ENCODE measurements around the gene MSRB2. TPM values are rescaled to one million over a fixed set of nuclear protein-coding genes. Genes with fewer than 3 reads are reported as not detected.

Gene MSRB2
- total and polyA plus RNA-seq, 2 of the 8 experiments (the other 6 are each of a cell fraction or from before 2014, with no cell fraction given): 11.0 to 13.9 TPM

DNA sequence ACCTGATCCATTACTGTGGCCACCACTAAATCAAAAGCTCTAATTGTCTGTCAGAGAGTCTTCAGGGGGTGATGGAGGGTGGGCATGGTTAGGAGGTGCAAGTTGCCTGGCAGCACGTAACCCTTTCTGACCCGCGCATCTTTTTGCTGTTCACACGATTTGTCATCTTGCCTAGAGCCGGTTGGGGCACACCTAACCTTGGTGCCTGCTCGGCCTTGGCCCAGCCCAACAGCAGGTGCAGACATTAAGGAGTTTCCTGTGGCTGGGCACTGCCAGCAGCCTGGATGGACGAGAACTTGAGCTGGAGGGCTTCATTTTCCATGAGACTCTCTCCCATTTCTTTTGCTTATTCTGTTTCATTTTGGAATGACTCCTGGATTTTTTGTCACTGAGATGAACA, 55.7 kb downstream of the MSRB2 start:
- no peak overlapping the region for H2BK120ac ChIP-seq (replicated peaks; ENCODE audit: low read depth, low read length)
- FAIRE-seq (no peak), DNase-seq (ENCODE audit: low read depth in 1 of 2, low spot score in 2 of 2) (no peak)
- no peak overlapping the region for H3K18ac ChIP-seq (ENCODE audit: extremely low read depth, low read length)
- H3K79me1 ChIP-seq (ENCODE audit: low read depth, low read length): no peaks in the 10 kb centered on the region
- no peak overlapping the region for H2BK15ac ChIP-seq (ENCODE audit: low read length)
- H3K27me3 ChIP-seq (replicated peaks in 1 of 4; ENCODE audit: control insufficient read depth in 3 of 4, extremely low read depth in 1 of 4, insufficient read depth in 3 of 4, low read length in 3 of 4): no peaks in the 10 kb centered on the region; a peak in 1 of 7 replicates
- H3K9ac ChIP-seq (replicated peaks in 1 of 4; ENCODE audit: extremely low read depth in 1 of 4, low read depth in 3 of 4, low read length in 3 of 4): no peak overlapping the region
- ChIA-PET CTCF (ENCODE audit: partially characterized antibody) (interaction anchor here (0.6 to 1.0 kb wide), 2 partner anchors 13 to 142 kb away, joined by 3 to 5 read pairs; no protein-coding TSS in a partner anchor), POLR2A (ENCODE audit: partially characterized antibody) (no interaction called here)
- H2AFZ ChIP-seq (ENCODE audit: low read length): no peak overlapping the region
- H4K91ac ChIP-seq (replicated peaks; ENCODE audit: insufficient read length, low read length): no peak overlapping the region
- peaks cover 0 to 2% of the 10 kb centered on the region in 2 experiments for H4K20me1 ChIP-seq (replicated peaks in 1 of 2; ENCODE audit: control insufficient read depth in 1 of 2, insufficient read depth in 2 of 2, low read length in 2 of 2)
- 89% methylated on average over 7 of the region's 7 CpGs; no CpG with 5 or more reads in 1 of the 2 experiments for WGBS, 2 experiments (ENCODE audit: extremely low coverage in 1 of 2, insufficient coverage in 1 of 2, insufficient read length in 1 of 2, insufficient replicate concordance in 2 of 2, low coverage in 1 of 2, low lambda C conversion rate in 2 of 2, missing lambda C conversion rate in 1 of 2)
- H3K14ac ChIP-seq (ENCODE audit: insufficient read length): no peak overlapping the region
- H4K8ac ChIP-seq (ENCODE audit: extremely low read depth, insufficient read depth, low read length): no peak overlapping the region
- H3K56ac ChIP-seq (replicated peaks; ENCODE audit: insufficient read length, low read depth, low read length): no peak overlapping the region
- no peak overlapping the region for H2AK5ac ChIP-seq (ENCODE audit: low read depth, low read length)
- no peaks in the 10 kb centered on the region for H3K79me2 ChIP-seq (ENCODE audit: control insufficient read depth in 1 of 2, insufficient read depth in 2 of 2, low read length in 2 of 2)
- H2BK5ac ChIP-seq (ENCODE audit: low read depth, low read length): no peak overlapping the region
- H2BK12ac ChIP-seq (ENCODE audit: low read depth, low read length): no peak overlapping the region
- H3K4ac ChIP-seq (replicated peaks; ENCODE audit: insufficient read length, low read depth, low read length): no peak overlapping the region
- no peaks in the 10 kb centered on the region for H3K9me3 ChIP-seq (ENCODE audit: insufficient read depth in 2 of 2, low read depth in 1 of 2, low read length in 1 of 2)
- no peaks in the 10 kb centered on the region for H3K4me1 ChIP-seq (replicated peaks in 1 of 4; ENCODE audit: control insufficient read depth in 3 of 4, insufficient read depth in 4 of 4, low read length in 3 of 4)
- no peak overlapping the region for H3K4me3 ChIP-seq (ENCODE audit: extremely low read depth in 1 of 4, insufficient read depth in 2 of 4, low read depth in 3 of 4, low read length in 4 of 4)
- H3K4me2 ChIP-seq (ENCODE audit: insufficient read depth in 1 of 2, low read depth in 2 of 2, low read length in 2 of 2): no peak overlapping the region
- H4K5ac ChIP-seq (ENCODE audit: insufficient read length, low read depth, low read length): no peak overlapping the region
- H2BK20ac ChIP-seq (ENCODE audit: low read length): no peak overlapping the region
- no peaks in the 10 kb centered on the region for H3K23me2 ChIP-seq (ENCODE audit: low read depth, low read length)
- H3K27ac ChIP-seq (ENCODE audit: low read depth, low read length): no peak overlapping the region
- H3K36me3 ChIP-seq (ENCODE audit: control insufficient read depth in 2 of 4, insufficient read depth in 4 of 4, low read length in 3 of 4): no peaks in the 10 kb centered on the region
- H3K23ac ChIP-seq (ENCODE audit: insufficient read length): no peak overlapping the region
- no peak for TF ChIP-seq MAX (IDR thresholded peaks at IDR 0.05)
- no peak for TF ChIP-seq TBP (IDR thresholded peaks at IDR 0.05; ENCODE audit: low read depth, low read length)
- no peak for TF ChIP-seq POLR2AphosphoS5 (IDR thresholded peaks at IDR 0.05; ENCODE audit: low read depth, low read length)
- no peak for TF ChIP-seq JUN (IDR thresholded peaks at IDR 0.05; ENCODE audit: low read depth, low read length)
- no peak for TF ChIP-seq EZH2 (IDR thresholded peaks at IDR 0.05; ENCODE audit: low read depth, low read length, severe bottlenecking)
- no peak for TF ChIP-seq CEBPB (IDR thresholded peaks at IDR 0.05; ENCODE audit: low read depth, low read length)
- no peak for TF ChIP-seq BCL11A (IDR thresholded peaks at IDR 0.05; ENCODE audit: low read depth in 2 of 2, low read length in 2 of 2)
- no peak for TF ChIP-seq SP2 (IDR thresholded peaks at IDR 0.05; ENCODE audit: low read length)
- no peak for TF ChIP-seq CTCF (IDR thresholded peaks at IDR 0.05; ENCODE audit: control extremely low read depth in 1 of 3, insufficient read depth in 1 of 3, low read depth in 1 of 3, low read length in 3 of 3)
- TF ChIP-seq ATF2 (IDR thresholded peaks at IDR 0.05; ENCODE audit: low read length): no peak
